Stimulated activated CD4-positive, alpha-beta T cell treated with anti-CD3 and anti-CD28 coated beads, Interleukin-2, amount 100 ng/mL, for 4 hours (primary cell): ENCODE measurements around the gene SERPINA3.
"Not testable (repeated sequence)": the region's sequence is repeated elsewhere in the genome, so short reads cannot be mapped to it uniquely, and the experiment has no call there.

Source experiments
- DNase-seq: peaks from one replicate; pipeline ENCODE4 v3.0.0-alpha.2; 2020; ENCODE audit warnings: low read depth

SERPINA3 gene

GRCh38 chr14:94612174-94612573, at the start of gene SERPINA3:
TSS of gene SERPINA3 (plus strand) at chr14:94612391. CDS start at chr14:94614442, 2,051 bp downstream.
- no peak for DNase-seq

- DNase-seq: no peak
These were observed 49.0 kb upstream of the SERPINA3 start for GRCh38 chr14:94562941-94563883.

- DNase-seq: no peak
These were observed 47.8 kb upstream of the SERPINA3 start for GRCh38 chr14:94564381-94564780.

- DNase-seq: no peak
These were observed 44.0 kb upstream of the SERPINA3 start for GRCh38 chr14:94568186-94568585.

GRCh38 chr14:94569381-94570001, 42.7 kb upstream of the SERPINA3 start:
- no peak for DNase-seq

GRCh38 chr14:94570002-94570400, 42.2 kb upstream of the SERPINA3 start:
- no peak for DNase-seq

GRCh38 chr14:94570440-94570839, 41.8 kb upstream of the SERPINA3 start:
- no peak for DNase-seq

GRCh38 chr14:94571395-94571794, 40.8 kb upstream of the SERPINA3 start:
- no peak for DNase-seq

GRCh38 chr14:94571950-94572349, 40.2 kb upstream of the SERPINA3 start:
- no peak for DNase-seq

GRCh38 chr14:94572637-94573303, 39.4 kb upstream of the SERPINA3 start:
- no peak for DNase-seq

- DNase-seq: no peak
These were observed 38.5 kb upstream of the SERPINA3 start for GRCh38 chr14:94573475-94574277.

GRCh38 chr14:94574336-94574735, 37.9 kb upstream of the SERPINA3 start:
- DNase-seq: no peak

- no peak for DNase-seq
These were observed 36.2 kb upstream of the SERPINA3 start for GRCh38 chr14:94575730-94576585.

GRCh38 chr14:94577472-94577871, 34.7 kb upstream of the SERPINA3 start:
- not testable (repeated sequence) for DNase-seq

- DNase-seq: no peak
These were observed 33.5 kb upstream of the SERPINA3 start for GRCh38 chr14:94578712-94579111.

- DNase-seq: no peak
These were observed 30.8 kb upstream of the SERPINA3 start, which contains the start of gene SERPINA5 for GRCh38 chr14:94581127-94581999. TSS of gene SERPINA5 (plus strand) at chr14:94581426. CDS start at chr14:94587363, 5,937 bp downstream.

- no peak for DNase-seq
These were observed 29.9 kb upstream of the SERPINA3 start for GRCh38 chr14:94582199-94582750.

- DNase-seq: no peak
These were observed 29.3 kb upstream of the SERPINA3 start for GRCh38 chr14:94582851-94583250.

- DNase-seq: no peak
These were observed 28.6 kb upstream of the SERPINA3 start for GRCh38 chr14:94583557-94583956.
